KOPT-K1 (cell line): ENCODE data around the gene BMPR1B.

ENCODE experiments used
- H3K27ac ChIP-seq: fragments of 200-600 bp; sonication (generic); 2 replicates; pipeline ENCODE4 v1.5.1; 2016; ENCODE audit warnings: antibody characterized with exemption, mild to moderate bottlenecking, low read depth, low read length; ENCODE audit not compliant: poor library complexity, severe bottlenecking
- H3K36me3 ChIP-seq: fragments of 200-600 bp; sonication (generic); 2 replicates; pipeline ENCODE4 v1.5.1; 2017; ENCODE audit warnings: antibody characterized with exemption, mild to moderate bottlenecking, low read length, moderate library complexity; ENCODE audit not compliant: insufficient read depth
- H3K9me3 ChIP-seq: fragments of 200-600 bp; sonication (generic); 2 replicates; pipeline ENCODE4 v1.5.1; 2017; ENCODE audit warnings: antibody characterized with exemption, low read length, mild to moderate bottlenecking; ENCODE audit not compliant: insufficient read depth, poor library complexity, severe bottlenecking

Gene BMPR1B

GRCh38 chr4:95066050-95066449, 308.3 kb downstream of the BMPR1B start:
- Histone ChIP-seq H3K27ac (no peak overlapping the region), H3K9me3 (no peaks in the 10 kb centered on the region), H3K36me3 (no peaks in the 10 kb centered on the region)

- Histone ChIP-seq H3K9me3 (no peaks in the 10 kb centered on the region), H3K27ac (no peak overlapping the region), H3K36me3 (no peaks in the 10 kb centered on the region)
Observed at GRCh38 chr4:95068401-95068800, 310.6 kb downstream of the BMPR1B start.

GRCh38 chr4:95068818-95069478, 311.2 kb downstream of the BMPR1B start:
- Histone ChIP-seq H3K36me3 (no peaks in the 10 kb centered on the region), H3K27ac (no peak overlapping the region), H3K9me3 (no peaks in the 10 kb centered on the region)

- H3K36me3 ChIP-seq = no peaks in the 10 kb centered on the region
- no peak overlapping the region for H3K27ac ChIP-seq
- H3K9me3 ChIP-seq = no peaks in the 10 kb centered on the region
Observed at GRCh38 chr4:95071851-95072250, 314.1 kb downstream of the BMPR1B start.

GRCh38 chr4:95073646-95074045, 315.9 kb downstream of the BMPR1B start:
- Histone ChIP-seq H3K9me3 (no peaks in the 10 kb centered on the region), H3K36me3 (no peaks in the 10 kb centered on the region), H3K27ac (no peak overlapping the region)

GRCh38 chr4:95077864-95078263, 320.1 kb downstream of the BMPR1B start:
- no peak overlapping the region for H3K27ac ChIP-seq
- no peaks in the 10 kb centered on the region for H3K36me3 ChIP-seq
- no peaks in the 10 kb centered on the region for H3K9me3 ChIP-seq

- H3K9me3 ChIP-seq = no peaks in the 10 kb centered on the region
- no peak overlapping the region for H3K27ac ChIP-seq
- no peaks in the 10 kb centered on the region for H3K36me3 ChIP-seq
Observed at GRCh38 chr4:95080969-95081368, 323.2 kb downstream of the BMPR1B start.

GRCh38 chr4:95084584-95084983, 326.8 kb downstream of the BMPR1B start:
- Histone ChIP-seq H3K9me3 (no peaks in the 10 kb centered on the region), H3K36me3 (no peaks in the 10 kb centered on the region), H3K27ac (no peak overlapping the region)

GRCh38 chr4:95085124-95085833, 327.5 kb downstream of the BMPR1B start:
- Histone ChIP-seq H3K9me3 (no peaks in the 10 kb centered on the region), H3K27ac (no peak overlapping the region), H3K36me3 (no peaks in the 10 kb centered on the region)

GRCh38 chr4:95086551-95086950, 328.8 kb downstream of the BMPR1B start:
- Histone ChIP-seq H3K36me3 (no peaks in the 10 kb centered on the region), H3K27ac (no peak overlapping the region), H3K9me3 (no peaks in the 10 kb centered on the region)

- H3K9me3 ChIP-seq = no peaks in the 10 kb centered on the region
- H3K36me3 ChIP-seq = no peaks in the 10 kb centered on the region
- H3K27ac ChIP-seq = no peak overlapping the region
Observed at GRCh38 chr4:95087657-95088455, 330.1 kb downstream of the BMPR1B start.

GRCh38 chr4:95091272-95091671, 333.5 kb downstream of the BMPR1B start:
- Histone ChIP-seq H3K36me3 (no peaks in the 10 kb centered on the region), H3K27ac (no peak overlapping the region), H3K9me3 (no peaks in the 10 kb centered on the region)

GRCh38 chr4:95092766-95093165, 335.0 kb downstream of the BMPR1B start:
- no peak overlapping the region for H3K27ac ChIP-seq
- no peaks in the 10 kb centered on the region for H3K36me3 ChIP-seq
- H3K9me3 ChIP-seq = no peaks in the 10 kb centered on the region

- Histone ChIP-seq H3K36me3 (no peaks in the 10 kb centered on the region), H3K9me3 (no peaks in the 10 kb centered on the region), H3K27ac (no peak overlapping the region)
Observed at GRCh38 chr4:95093460-95093859, 335.7 kb downstream of the BMPR1B start.
